HEK293T (cell line): Measurements from ENCODE around the gene APPBP2.

Experiments used
- CTCF ChIA-PET: fragments of 350-600 bp; formaldehyde crosslinking; extraction: SDS; loops from one replicate; lab custom pipeline; 2021; ENCODE audit warnings: antibody characterized with exemption, inconsistent platforms; lab: Yijun Ruan, JAX
- POLR2A ChIA-PET: fragments of 350-600 bp; formaldehyde crosslinking; extraction: SDS; loops from one replicate; lab custom pipeline; 2020; ENCODE audit warnings: antibody characterized with exemption, inconsistent platforms; lab: Yijun Ruan, JAX
- DNase-seq: peaks from one replicate; pipeline ENCODE4 v3.0.0; 2012; ENCODE audit warnings: mixed read lengths; ENCODE audit errors: extremely low spot score
- ARNT ChIP-seq: fragments of 450-650 bp; IDR thresholded peaks from 2 replicates; pipeline ENCODE4 v1.6.1; 2017; ENCODE audit warnings: mild to moderate bottlenecking
- BHLHE40 ChIP-seq: fragments of 450-650 bp; IDR thresholded peaks from 2 replicates; pipeline ENCODE4 v1.6.1; 2016; ENCODE audit warnings: mild to moderate bottlenecking, moderate library complexity, borderline replicate concordance
- CTBP1 ChIP-seq: fragments of 450-650 bp; IDR thresholded peaks from 2 replicates; pipeline ENCODE4 v1.6.1; 2016; ENCODE audit warnings: borderline replicate concordance
- ELF4 ChIP-seq: fragments of 450-650 bp; IDR thresholded peaks from 2 replicates; pipeline ENCODE4 v1.6.1; 2017; ENCODE audit warnings: antibody characterized with exemption
- FOXA1 ChIP-seq: fragments of 450-650 bp; IDR thresholded peaks from 2 replicates; pipeline ENCODE4 v1.6.1; 2016; ENCODE audit warnings: mild to moderate bottlenecking
- FOXK2 ChIP-seq: fragments of 450-650 bp; IDR thresholded peaks from 2 replicates; pipeline ENCODE4 v1.6.1; 2016; ENCODE audit warnings: mild to moderate bottlenecking
- FOXM1 ChIP-seq: fragments of 450-650 bp; IDR thresholded peaks from 2 replicates; pipeline ENCODE4 v1.6.1; 2017; ENCODE audit warnings: mild to moderate bottlenecking, borderline replicate concordance
- HDGF ChIP-seq: fragments of 450-650 bp; IDR thresholded peaks from 2 replicates; pipeline ENCODE4 v1.6.1; 2017; ENCODE audit warnings: antibody characterized with exemption, borderline replicate concordance
- L3MBTL2 ChIP-seq: fragments of 450-650 bp; conservative IDR thresholded peaks from 2 replicates; pipeline ENCODE4 v1.6.1; 2016; ENCODE audit warnings: mild to moderate bottlenecking
- LEF1 ChIP-seq: fragments of 450-650 bp; IDR thresholded peaks from 2 replicates; pipeline ENCODE4 v1.6.1; 2017; ENCODE audit warnings: mild to moderate bottlenecking, borderline replicate concordance
- NFRKB ChIP-seq: fragments of 450-650 bp; IDR thresholded peaks from 2 replicates; pipeline ENCODE4 v1.6.1; 2016; ENCODE audit warnings: mild to moderate bottlenecking, moderate library complexity
- PKNOX1 ChIP-seq: fragments of 450-650 bp; IDR thresholded peaks from 2 replicates; pipeline ENCODE4 v1.6.1; 2016
- SP1 ChIP-seq: fragments of 450-650 bp; IDR thresholded peaks from 2 replicates; pipeline ENCODE4 v1.6.1; 2017
- SUZ12 ChIP-seq: fragments of 450-650 bp; IDR thresholded peaks from 2 replicates; pipeline ENCODE4 v1.6.1; 2016; ENCODE audit warnings: mild to moderate bottlenecking
- TARDBP ChIP-seq: fragments of 450-650 bp; IDR thresholded peaks from 2 replicates; pipeline ENCODE4 v1.6.1; 2016
- ZNF384 ChIP-seq: fragments of 450-650 bp; IDR thresholded peaks from 2 replicates; pipeline ENCODE4 v1.6.1; 2016

APPBP2 gene

GRCh38 chr17:60416368-60416925 is 109.6 kb downstream of the APPBP2 start:
- ChIA-PET CTCF (no interaction called here), POLR2A (no interaction called here)
- TF ChIP-seq FOXA1 (no peak), FOXK2 (no peak), SUZ12 (no peak), FOXM1 (no peak), L3MBTL2 (no peak), HDGF (no peak)
- no peak for DNase-seq

- CTCF ChIA-PET = no interaction called here
- POLR2A ChIA-PET = no interaction called here
- TF ChIP-seq FOXM1 = no peak
- no peak for TF ChIP-seq FOXK2
- TF ChIP-seq ZNF384 = no peak
- no peak for TF ChIP-seq NFRKB
- TF ChIP-seq FOXA1 = no peak
- TF ChIP-seq SUZ12 = no peak
- no peak for TF ChIP-seq L3MBTL2
- no peak for TF ChIP-seq ARNT
- no peak for TF ChIP-seq ELF4
- no peak for TF ChIP-seq HDGF
- no peak for TF ChIP-seq LEF1
- TF ChIP-seq BHLHE40 = no peak
- TF ChIP-seq SP1 = no peak
- TF ChIP-seq CTBP1 = no peak
- TF ChIP-seq TARDBP = no peak
- TF ChIP-seq PKNOX1 = no peak
- DNase-seq = no peak
Measured at GRCh38 chr17:60415146-60415545, 110.9 kb downstream of the APPBP2 start.

GRCh38 chr17:60412701-60413100 is 113.3 kb downstream of the APPBP2 start:
- CTCF ChIA-PET = no interaction called here
- POLR2A ChIA-PET = interaction anchor here (1.6 kb wide), 1 partner anchor 21 kb away, joined by 4 read pairs; the partner anchor contains the start of gene USP32
- TF ChIP-seq FOXK2 (no peak), PKNOX1 (no peak), SP1 (no peak), CTBP1 (no peak), FOXM1 (no peak), SUZ12 (no peak), BHLHE40 (no peak), ARNT (no peak), FOXA1 (no peak), ELF4 (no peak), TARDBP (no peak), ZNF384 (no peak), L3MBTL2 (no peak), LEF1 (no peak)
- DNase-seq = no peak

GRCh38 chr17:60410001-60410400 is 116.0 kb downstream of the APPBP2 start:
- ChIA-PET POLR2A (no interaction called here), CTCF (interaction anchor here (0.6 kb wide), 1 partner anchor 184 kb away, joined by 8 read pairs; no protein-coding TSS in a partner anchor)
- no peak for TF ChIP-seq HDGF
- no peak for TF ChIP-seq FOXM1
- TF ChIP-seq FOXK2 = no peak
- TF ChIP-seq NFRKB = no peak
- TF ChIP-seq ELF4 = no peak
- no peak for TF ChIP-seq SUZ12
- TF ChIP-seq TARDBP = no peak
- no peak for TF ChIP-seq ARNT
- TF ChIP-seq L3MBTL2 = no peak
- TF ChIP-seq ZNF384 = no peak
- TF ChIP-seq BHLHE40 = no peak
- no peak for TF ChIP-seq SP1
- TF ChIP-seq CTBP1 = no peak
- TF ChIP-seq PKNOX1 = no peak
- TF ChIP-seq LEF1 = no peak
- TF ChIP-seq FOXA1 = no peak
- DNase-seq = no peak

- no peak for DNase-seq
- no peak for TF ChIP-seq LEF1
- no peak for TF ChIP-seq ELF4
- no peak for TF ChIP-seq ZNF384
- TF ChIP-seq TARDBP = no peak
- TF ChIP-seq CTBP1 = no peak
- no peak for TF ChIP-seq FOXA1
- TF ChIP-seq ARNT = no peak
- POLR2A ChIA-PET = interaction anchor here (0.9 to 1.9 kb wide), 2 partner anchors 9 to 15 kb away, joined by 3 to 9 read pairs; partner anchors contain the start of gene USP32
- CTCF ChIA-PET = no interaction called here
Measured at GRCh38 chr17:60406887-60407286, 119.2 kb downstream of the APPBP2 start.

- CTCF ChIA-PET = interaction anchor here (0.7 kb wide), 1 partner anchor 198 kb away, joined by 3 read pairs; no protein-coding TSS in a partner anchor
- POLR2A ChIA-PET = interaction anchor here (0.8 kb wide), 1 partner anchor 12 kb away, joined by 4 read pairs; the partner anchor contains the start of gene USP32
Measured at GRCh38 chr17:60403962-60404361, 122.1 kb downstream of the APPBP2 start.

More at GRCh38 chr17:60403962-60404361, 122.1 kb downstream of the APPBP2 start:
- DNase-seq = no peak
- no peak for TF ChIP-seq ELF4
- TF ChIP-seq LEF1 = no peak
- no peak for TF ChIP-seq CTBP1
- TF ChIP-seq FOXM1 = no peak
- TF ChIP-seq FOXK2 = no peak
- no peak for TF ChIP-seq FOXA1
- TF ChIP-seq SP1 = no peak
- no peak for TF ChIP-seq L3MBTL2
- no peak for TF ChIP-seq ARNT
- TF ChIP-seq TARDBP = no peak
- no peak for TF ChIP-seq PKNOX1
- TF ChIP-seq NFRKB = no peak
- TF ChIP-seq HDGF = no peak
- TF ChIP-seq SUZ12 = no peak
- no peak for TF ChIP-seq BHLHE40
- TF ChIP-seq ZNF384 = no peak
